Skin of body (tissue), 2 donors: ENCODE data around the gene GPR152. TPM values are rescaled to one million over a fixed set of nuclear protein-coding genes. Genes with fewer than 3 reads are reported as not detected.
"Not testable (repeated sequence)": the region's sequence is repeated elsewhere in the genome, so short reads cannot be mapped to it uniquely, and the experiment has no call there.

Experiments used
- DNase-seq: peaks from one replicate; lab custom pipeline; 2025; lab: John Stamatoyannopoulos, UW
- total RNA-seq: library from RNA; depleted of rRNA; stranded (reverse); fragments of >200 nt; gene quantifications from one replicate; pipeline ENCODE4 v1.2.3, GENCODE V29; 2014

Gene GPR152
- total RNA-seq, 1 donor from 2014 or later, result not detected

DNA sequence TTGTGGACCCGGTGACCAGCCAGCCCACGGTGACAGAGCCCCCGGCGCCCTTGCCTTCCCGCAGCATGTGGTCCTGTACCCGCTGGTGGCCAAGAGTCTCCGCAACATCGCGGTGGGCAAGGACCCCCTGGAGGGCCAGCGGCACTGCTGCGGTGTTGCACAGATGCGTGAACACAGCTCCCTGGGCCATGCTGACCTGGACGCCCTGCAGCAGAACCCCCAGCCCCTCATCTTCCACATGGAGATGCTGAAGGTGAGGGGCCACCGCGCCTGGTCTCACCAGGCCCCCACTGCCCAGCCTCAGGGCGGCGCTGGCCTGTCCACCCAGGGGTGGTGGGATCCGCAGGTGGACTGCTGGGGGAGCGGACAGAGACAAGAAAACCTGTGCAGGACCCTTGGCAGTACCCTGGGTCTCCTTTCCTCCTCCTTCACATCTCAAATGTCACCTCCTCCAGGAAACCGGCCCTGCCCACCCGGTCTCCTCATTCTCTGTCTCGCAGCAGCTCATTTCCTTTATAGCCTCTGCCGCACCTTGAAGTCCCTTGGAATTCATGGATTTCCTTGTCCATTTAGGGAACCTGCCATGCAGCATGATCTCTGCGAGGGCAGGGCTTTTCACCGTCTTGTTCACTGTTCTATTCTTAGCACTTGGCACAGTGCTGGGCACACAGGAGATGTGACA is 36.8 kb upstream of the GPR152 start:
- DNase-seq, result no peak

DNA sequence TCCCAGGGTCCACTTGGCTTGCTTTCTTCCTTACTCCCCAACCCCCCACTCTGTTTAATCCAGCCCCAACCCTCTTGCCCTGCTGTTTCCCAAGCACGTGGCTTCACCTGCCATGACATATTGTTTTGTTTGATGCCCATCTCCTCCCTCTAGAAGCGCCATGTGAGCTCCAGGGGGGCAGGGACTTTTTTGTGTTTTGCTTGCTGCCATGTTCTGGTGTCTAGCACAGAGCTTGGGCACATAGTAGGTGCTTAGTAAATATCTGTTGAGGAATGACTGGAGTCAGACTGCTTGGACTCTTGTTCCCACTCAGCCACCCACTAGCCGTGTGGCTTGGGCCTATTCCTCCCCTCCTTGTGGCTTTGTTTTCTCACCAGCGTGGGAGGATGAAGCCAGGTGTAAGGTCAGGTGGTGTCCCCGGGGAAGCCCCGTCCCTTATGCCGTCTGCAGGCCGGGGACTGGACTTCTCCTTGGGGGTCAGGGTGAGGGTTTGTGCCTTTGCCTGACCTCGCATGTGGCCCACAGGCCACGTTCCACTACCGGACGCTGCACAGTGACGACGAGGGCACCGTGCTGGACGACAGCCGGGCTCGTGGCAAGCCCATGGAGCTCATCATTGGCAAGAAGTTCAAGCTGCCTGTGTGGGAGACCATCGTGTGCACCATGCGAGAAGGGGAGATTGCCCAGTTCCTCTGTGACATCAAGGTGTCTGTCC is 34.1 kb upstream of the GPR152 start:
- no peak for DNase-seq

- not testable (repeated sequence) for DNase-seq
Measured at GRCh38 chr11:67485873-67486361, 33.4 kb upstream of the GPR152 start.

DNA sequence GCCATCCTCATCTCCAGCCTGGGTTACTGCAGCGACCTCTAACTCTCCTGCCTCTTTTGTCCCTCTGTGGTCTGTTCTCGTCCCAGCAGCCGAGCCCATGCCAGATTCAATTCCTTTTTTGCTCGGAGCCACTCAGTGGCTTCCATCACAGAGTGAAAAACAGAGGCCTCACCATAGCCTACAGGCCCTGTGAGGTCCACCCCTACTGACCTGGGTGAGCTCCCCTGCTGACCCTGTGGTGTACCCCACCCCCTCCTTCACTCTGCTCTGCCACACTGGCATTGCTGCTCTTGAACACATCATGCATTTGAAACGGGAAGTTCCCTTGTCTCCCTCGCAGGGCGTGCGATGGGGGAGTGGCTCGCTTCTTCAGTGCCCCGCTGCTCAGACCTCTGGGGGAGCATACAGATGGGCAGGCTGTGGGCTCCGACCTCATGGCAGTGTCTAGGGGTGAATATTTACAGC is 32.4 kb upstream of the GPR152 start:
- no peak for DNase-seq

DNA sequence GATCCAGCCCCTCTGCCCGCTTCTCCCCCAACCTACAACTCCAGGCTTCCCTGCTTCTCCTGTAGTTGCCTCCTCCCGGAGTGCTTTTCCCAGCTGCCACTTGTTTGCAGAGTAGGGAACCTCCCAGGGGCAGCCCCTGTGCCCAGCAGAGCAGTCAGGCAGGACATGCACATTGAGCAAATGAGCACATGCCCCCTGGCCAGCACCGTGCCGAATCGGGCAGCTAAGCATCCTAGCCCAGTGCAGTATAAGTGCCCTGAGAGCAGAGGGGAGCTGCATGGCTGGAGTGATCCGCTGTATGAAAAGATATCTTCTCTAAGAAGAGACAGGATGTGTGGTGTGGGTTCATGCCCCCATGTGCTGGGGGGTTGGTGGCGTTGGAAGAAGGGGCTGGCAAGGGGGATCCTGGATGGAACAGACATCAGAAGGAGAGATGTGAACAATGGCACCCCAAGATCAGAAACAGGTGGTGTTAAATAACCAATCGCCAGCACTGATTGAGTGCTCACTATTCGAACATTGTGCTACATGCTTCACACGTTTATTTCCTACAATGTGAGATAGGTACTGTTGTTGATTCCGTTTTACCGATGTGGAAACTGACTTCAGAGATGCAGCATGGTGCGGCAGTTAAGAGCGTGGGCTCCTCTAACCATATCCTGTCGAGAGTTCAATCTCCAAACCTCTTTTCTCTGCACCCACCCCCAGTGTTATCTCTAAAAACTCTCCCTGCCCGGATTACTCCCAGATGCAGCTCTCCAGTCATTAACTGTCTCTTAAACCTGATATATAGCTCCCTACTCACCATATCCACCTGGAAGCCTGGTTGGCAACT is 31.5 kb upstream of the GPR152 start:
- DNase-seq, result no peak

DNA sequence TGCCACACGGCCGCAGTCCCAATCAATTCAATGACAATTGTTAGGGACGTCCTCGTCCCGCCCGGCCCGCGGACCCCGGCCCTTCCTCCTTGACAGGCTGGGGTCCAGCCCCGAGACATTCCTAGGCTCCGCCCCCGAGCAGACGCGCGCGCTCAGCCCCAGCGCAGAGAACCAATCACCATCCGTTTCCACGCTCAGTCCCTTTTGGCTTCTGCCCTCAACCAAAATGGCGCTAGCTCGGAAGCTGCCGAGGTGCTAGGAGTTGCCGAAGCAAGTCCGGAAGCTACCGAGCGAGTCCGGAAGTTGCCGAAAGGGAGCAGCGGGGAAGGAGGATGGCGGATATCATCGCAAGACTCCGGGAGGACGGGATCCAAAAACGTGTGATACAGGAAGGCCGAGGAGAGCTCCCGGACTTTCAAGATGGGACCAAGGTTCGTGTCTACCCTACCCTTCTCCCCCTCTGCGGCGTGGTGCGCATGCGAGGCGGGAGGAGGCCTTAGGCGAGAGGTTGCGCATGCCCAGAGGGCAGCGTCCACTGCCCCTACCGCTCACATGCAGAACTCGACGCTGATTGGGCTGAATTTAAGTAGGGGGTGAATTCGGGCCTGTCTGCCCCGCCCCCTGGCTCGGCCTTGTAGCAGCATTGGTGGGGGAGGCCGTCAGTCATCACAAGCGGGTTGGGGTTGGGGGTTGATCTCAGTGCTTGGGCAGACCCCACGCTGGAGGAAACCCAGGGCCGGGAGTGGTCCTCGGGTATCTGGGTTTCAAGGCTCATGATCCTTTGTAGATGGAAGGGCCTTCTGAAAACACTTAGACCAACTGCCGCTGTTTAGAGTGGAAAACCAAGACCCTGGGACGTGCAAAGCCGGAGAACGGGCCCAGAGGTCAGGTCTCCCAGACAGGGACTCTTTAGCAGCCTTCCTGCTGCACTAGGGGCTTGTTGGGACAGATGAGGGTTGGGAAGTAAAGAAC is 30.6 kb upstream of the GPR152 start, which contains the start of gene AIP:
Gene AIP, plus strand, starts transcription at position 200 of the 972 bp plus-strand sequence. Its CDS starts 133 bp downstream, at position 333.
- peak; percentile 98 for DNase-seq

DNA sequence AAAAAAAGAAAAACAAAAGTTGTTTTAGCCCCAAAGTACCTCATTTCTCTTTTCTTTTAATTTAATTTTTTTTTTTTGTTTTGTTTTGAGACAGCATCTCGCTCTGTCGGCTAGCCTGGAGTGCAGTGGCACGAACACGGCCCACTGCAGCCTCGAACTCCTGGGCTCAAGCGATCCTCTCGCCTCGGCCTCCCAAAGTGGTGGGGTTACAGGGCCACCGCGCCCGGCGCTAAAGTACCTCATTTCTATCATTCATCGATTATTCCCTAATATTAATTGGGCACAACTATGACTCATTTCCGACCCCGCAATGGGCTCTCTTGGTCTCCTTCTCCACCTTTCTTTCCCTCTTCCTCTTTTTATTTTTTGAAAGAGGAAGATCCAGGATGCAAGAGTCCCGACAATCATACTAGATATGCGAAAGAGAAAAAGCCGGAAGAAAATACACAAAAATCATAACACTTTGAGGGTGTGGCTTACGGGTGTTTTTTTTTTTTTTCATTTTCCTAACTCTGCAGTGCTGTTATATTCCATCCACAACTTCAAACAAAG is 29.8 kb upstream of the GPR152 start:
- DNase-seq, result no peak

DNA sequence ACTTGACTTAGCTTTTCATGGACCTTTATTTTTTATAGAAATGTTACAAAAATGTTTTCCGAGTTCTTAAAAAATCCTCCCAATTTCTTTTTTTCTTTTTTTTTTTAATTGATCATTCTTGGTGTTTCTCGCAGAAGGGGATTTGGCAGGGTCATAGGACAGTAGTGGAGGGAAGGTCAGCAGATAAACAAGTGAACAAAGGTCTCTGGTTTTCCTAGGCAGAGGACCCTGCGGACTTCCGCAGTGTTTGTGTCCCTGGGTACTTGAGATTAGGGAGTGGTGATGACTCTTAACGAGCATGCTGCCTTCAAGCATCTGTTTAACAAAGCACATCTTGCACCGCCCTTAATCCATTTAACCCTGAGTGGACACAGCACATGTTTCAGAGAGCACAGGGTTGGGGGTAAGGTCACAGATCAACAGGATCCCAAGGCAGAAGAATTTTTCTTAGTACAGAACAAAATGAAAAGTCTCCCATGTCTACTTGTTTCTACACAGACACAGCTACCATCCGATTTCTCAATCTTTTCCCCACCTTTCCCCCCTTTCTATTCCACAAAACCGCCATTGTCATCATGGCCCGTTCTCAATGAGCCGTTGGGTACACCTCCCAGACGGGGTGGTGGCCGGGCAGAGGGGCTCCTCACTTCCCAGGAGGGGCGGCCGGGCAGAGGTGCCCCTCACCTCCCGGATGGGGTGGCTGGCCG is 25.0 kb upstream of the GPR152 start:
- not testable (repeated sequence) for DNase-seq

GRCh38 chr11:67476692-67477091 is 24.2 kb upstream of the GPR152 start:
- DNase-seq, result not testable (repeated sequence)

- DNase-seq, result no peak
Measured at GRCh38 chr11:67472882-67473281, 20.4 kb upstream of the GPR152 start.

GRCh38 chr11:67470337-67471002 is 17.9 kb upstream of the GPR152 start:
- no peak for DNase-seq

- no peak for DNase-seq
Measured at GRCh38 chr11:67469508-67469811, 16.9 kb upstream of the GPR152 start.

- DNase-seq, result peak; percentile 88
Measured at GRCh38 chr11:67468759-67469507, 16.4 kb upstream of the GPR152 start, which contains the start of gene TMEM134. TSS of gene TMEM134 (minus strand) at chr11:67469251. CDS start at chr11:67469192, 59 bp downstream.

DNA sequence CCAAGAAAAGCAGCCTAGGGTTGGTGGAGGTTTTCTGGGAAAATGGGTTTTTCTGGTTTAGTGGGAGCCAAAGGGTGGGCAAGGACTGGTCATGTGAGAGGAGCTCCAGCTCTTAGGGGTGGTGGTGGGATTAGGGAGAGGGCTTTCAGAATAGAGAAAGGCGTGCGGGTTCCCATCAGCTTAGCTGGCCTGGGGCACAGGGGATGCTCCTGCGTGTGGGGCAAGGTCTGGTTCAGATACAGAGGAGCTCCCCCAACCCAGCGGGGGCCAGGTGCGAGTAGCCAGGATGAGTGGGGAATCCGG is 15.9 kb upstream of the GPR152 start:
- no peak for DNase-seq

DNA sequence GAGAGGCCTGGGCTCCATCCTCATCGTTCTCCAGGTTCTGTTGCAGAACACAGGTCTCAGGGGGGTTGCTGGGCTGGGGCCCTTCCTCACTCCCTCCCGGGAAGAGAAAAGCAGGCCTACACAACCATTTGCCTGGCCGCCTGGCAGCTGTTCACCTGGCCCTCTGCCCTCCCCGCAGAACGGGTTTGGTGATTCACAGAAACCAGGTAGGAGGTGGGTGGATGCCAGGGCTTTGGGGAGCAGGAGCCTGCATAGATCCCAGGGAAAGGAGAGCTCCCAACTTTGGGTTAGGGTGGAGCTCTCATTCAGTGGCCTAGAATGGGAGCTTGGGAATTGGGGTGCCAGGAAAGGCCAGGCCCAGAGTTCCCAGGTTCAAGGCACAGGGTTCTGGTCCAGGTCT is 15.5 kb upstream of the GPR152 start:
- no peak for DNase-seq

GRCh38 chr11:67466962-67467771 is 14.6 kb upstream of the GPR152 start:
- DNase-seq, result no peak

GRCh38 chr11:67466367-67466766 is 13.8 kb upstream of the GPR152 start:
- no peak for DNase-seq

GRCh38 chr11:67465530-67465929 is 13.0 kb upstream of the GPR152 start:
- DNase-seq, result not testable (repeated sequence)
